GM12878 (cell line): Measurements from ENCODE around the gene SPAG17. TPM values are rescaled to one million over a fixed set of nuclear protein-coding genes. Genes with fewer than 3 reads are reported as not detected.

Source experiments
- ATAC-seq: fragments of 200-7000 bp; cut with Tn5 transposase; 3 replicates; pipeline ENCODE4 v1.9.1; 2020; ENCODE audit warnings: mild to moderate bottlenecking, moderate library complexity
- BruUV-seq: library from RNA; stranded (reverse); fragments of 400-500 nt; replicated peaks from 2 replicates; lab custom pipeline; 2021; lab: Mats Ljungman, UMichigan
- CTCF ChIA-PET: fragments of 300-600 bp; sonication (Branson Sonifier 250); formaldehyde crosslinking; extraction: SDS; loops from one replicate; lab custom pipeline; 2021; ENCODE audit warnings: inconsistent platforms; lab: Yijun Ruan, JAX
- POLR2A ChIA-PET: fragments of 350-600 bp; formaldehyde crosslinking; extraction: SDS; loops from one replicate; lab custom pipeline; 2021; ENCODE audit warnings: inconsistent platforms; lab: Charles Lee
- RAD21 ChIA-PET: fragments of 300-600 bp; sonication (Branson Sonifier 250); formaldehyde crosslinking; loops from one replicate; lab custom pipeline; 2023; ENCODE audit warnings: antibody characterized with exemption; ENCODE audit not compliant: unreplicated experiment; lab: Charles Lee
- SMC1A ChIA-PET: fragments of 300-600 bp; sonication (Branson Sonifier 250); formaldehyde crosslinking; loops from one replicate; lab custom pipeline; 2023; ENCODE audit not compliant: unreplicated experiment, uncharacterized antibody; lab: Charles Lee
- DNase-seq: peaks from one replicate; pipeline ENCODE4 v3.0.0-alpha.2; 2011; ENCODE audit warnings: low read depth, low spot score
- FAIRE-seq: peaks from 3 replicates; lab custom pipeline; 2011; peaks lifted over from hg19 to GRCh38; lab: Jason Lieb, UNC
- H2AFZ ChIP-seq: 2 replicates; pipeline ENCODE4 v1.6.0; 2011; ENCODE audit warnings: low read depth, low read length, control low read depth; ENCODE audit not compliant: control insufficient read depth
- H3K27ac ChIP-seq: 2 replicates; pipeline ENCODE4 v1.5.1; 2011; ENCODE audit warnings: control low read depth; ENCODE audit not compliant: control insufficient read depth, insufficient read depth
- H3K27me3 ChIP-seq, 2 experiments: replicated peaks in 1 of 2; 2 replicates each; pipeline versions ENCODE4 v1.6.0 to v1.6.1; 2011; ENCODE audit warnings: low read length in 1 of 2; ENCODE audit not compliant: control insufficient read depth in 2 of 2, insufficient read depth in 2 of 2
- H3K36me3 ChIP-seq, 2 experiments: 2 replicates each; pipeline ENCODE4 v1.5.1; 2011; ENCODE audit warnings: low read length in 1 of 2; ENCODE audit not compliant: control insufficient read depth in 2 of 2, insufficient read depth in 2 of 2
- H3K4me1 ChIP-seq: 2 replicates; pipeline ENCODE4 v1.6.1; 2011; ENCODE audit warnings: mild to moderate bottlenecking, low read length, moderate library complexity, mixed read lengths; ENCODE audit not compliant: control insufficient read depth, insufficient read depth
- H3K4me2 ChIP-seq: 2 replicates; pipeline ENCODE4 v1.6.0; 2011; ENCODE audit warnings: control low read depth; ENCODE audit not compliant: control insufficient read depth, insufficient read depth
- H3K4me3 ChIP-seq: fragments of 200-600 bp; sonication (generic); 2 replicates; pipeline ENCODE4 v1.5.1; 2016
- H3K79me2 ChIP-seq: 2 replicates; pipeline ENCODE4 v1.6.0; 2011; ENCODE audit warnings: low read length; ENCODE audit not compliant: control insufficient read depth, insufficient read depth
- H3K9ac ChIP-seq: 2 replicates; pipeline ENCODE4 v1.8.0; 2011; ENCODE audit warnings: low read length, control low read depth, mixed read lengths; ENCODE audit not compliant: control insufficient read depth, insufficient read depth
- H3K9me3 ChIP-seq: replicated peaks from 3 replicates; pipeline ENCODE4 v1.5.1; 2011; ENCODE audit warnings: mild to moderate bottlenecking, low read length; ENCODE audit not compliant: control insufficient read depth, insufficient read depth
- H4K20me1 ChIP-seq: 2 replicates; pipeline ENCODE4 v1.6.0; 2011; ENCODE audit not compliant: control insufficient read depth, insufficient read depth
- BCL11A ChIP-seq: IDR thresholded peaks from 2 replicates; pipeline ENCODE4 v1.6.1; 2011; ENCODE audit warnings: low read depth, low read length
- DPF2 ChIP-seq: fragments of 450-650 bp; IDR thresholded peaks from 2 replicates; pipeline ENCODE4 v1.6.1; 2017; ENCODE audit warnings: mild to moderate bottlenecking
- KAT2A ChIP-seq: conservative IDR thresholded peaks from 2 replicates; pipeline ENCODE4 v1.6.1; 2011; ENCODE audit warnings: low read depth, low read length; ENCODE audit not compliant: control insufficient read depth
- RELA ChIP-seq: fragments of 450-650 bp; IDR thresholded peaks from 2 replicates; pipeline ENCODE4 v1.8.0; 2014; ENCODE audit warnings: borderline replicate concordance; ENCODE audit not compliant: partially characterized antibody
- WGBS: methylation state at CpG from one replicate; pipeline ENCODE4 v1.1.6; 2016; ENCODE audit warnings: low lambda C conversion rate; ENCODE audit not compliant: insufficient replicate concordance, insufficient coverage; ENCODE audit errors: missing lambda C conversion rate; 5-methylcytosine and 5-hydroxymethylcytosine counted together
- in situ Hi-C: fragments of 300-500 bp; cut with MboI; formaldehyde crosslinking; loops from 9 replicates; pipeline ENCODE4 v1.14.3; 2018; ENCODE audit warnings: mixed read lengths
- intact Hi-C: fragments of 100-400 bp; cut with micrococcal nuclease; formaldehyde crosslinking; loops from one replicate; pipeline ENCODE4 v1.14.2; 2022; ENCODE audit not compliant: unreplicated experiment
- polyA plus RNA-seq, 11 experiments: library from polyadenylated mRNA; depleted of rRNA in 4 of 11; unstranded in 6 of 11; stranded (reverse) in 5 of 11; fragments of >200 nt; fragmentation: Nextera tagmentation in 4 of 11; fragmentation: Illumina TruSeq in 1 of 11; extraction: Ambion mirVana in 4 of 11; extraction: Trizol in 1 of 11; gene quantifications; 1 replicate in 1 of 11; 2 replicates in 10 of 11; pipeline versions ENCODE4 v1.2.1 to v1.2.3, GENCODE V29; 2011 to 2016; ENCODE audit warnings: inconsistent platforms in 2 of 11, missing spikeins in 2 of 11, low read depth in 1 of 11
- total RNA-seq, 4 experiments: library from RNA; depleted of rRNA in 3 of 4; stranded (reverse); fragments of >200 nt in 3 of 4; fragmentation: Illumina TruSeq in 1 of 4; extraction: Trizol in 1 of 4; gene quantifications; 2 replicates each; pipeline versions ENCODE4 v1.2.1 to v1.2.3, GENCODE V29; 2013 to 2021
- TF ChIP-seq, protein P1 (sequence below): fragments of 450-650 bp; IDR thresholded peaks from 2 replicates; pipeline ENCODE4 v1.6.1; 2016; ENCODE audit warnings: mild to moderate bottlenecking
- TF ChIP-seq, protein P2 (sequence below): fragments of 450-650 bp; conservative IDR thresholded peaks from 2 replicates; pipeline ENCODE4 v1.6.1; 2017; ENCODE audit warnings: mild to moderate bottlenecking, moderate library complexity
- TF ChIP-seq, protein P3 (sequence below): fragments of 150-350 bp; IDR thresholded peaks from 2 replicates; pipeline ENCODE4 v1.6.1; 2016; ENCODE audit warnings: low read depth, low read length

SPAG17 gene
- total and polyA plus RNA-seq, 10 of the 15 experiments (the other 5 are each of a cell fraction or from before 2014, with no cell fraction given) = 0.02 to 0.16 (median 0.03) TPM; not detected in 7

DNA sequence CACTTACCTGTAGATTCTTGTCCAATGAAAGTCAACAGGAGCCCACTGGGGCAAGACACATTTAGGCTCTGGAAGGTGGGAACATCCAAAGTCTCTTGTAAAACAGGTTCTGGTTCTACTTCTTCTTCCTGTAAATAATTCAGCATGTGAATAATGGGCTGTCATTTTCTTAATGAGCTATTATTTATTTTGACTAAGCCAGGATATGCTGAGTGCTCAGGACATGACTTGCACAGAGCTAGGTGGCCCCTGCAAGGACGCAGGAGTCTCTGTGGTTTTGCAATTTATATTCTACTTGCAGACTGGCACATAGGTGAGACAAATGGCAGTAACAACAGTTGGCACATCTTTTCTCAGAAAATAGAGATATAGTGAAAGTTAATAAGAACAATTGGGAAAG lies 156.8 kb downstream of the SPAG17 start:
- no TSS peak for BruUV-seq
- H3K9me3 ChIP-seq = no peaks in the 10 kb centered on the region
- no peak overlapping the region for H3K27ac ChIP-seq
- ChIA-PET CTCF (no interaction called here), POLR2A (no interaction called here), RAD21 (no interaction called here), SMC1A (no interaction called here)
- no peak overlapping the region for H3K9ac ChIP-seq
- no peaks in the 10 kb centered on the region for H3K79me2 ChIP-seq
- H3K4me2 ChIP-seq = no peak overlapping the region
- 6% methylated on average over 1 of the region's 1 CpG for WGBS
- no peaks in the 10 kb centered on the region for H3K4me1 ChIP-seq
- H3K36me3 ChIP-seq = no peaks in the 10 kb centered on the region
- in situ Hi-C loops (no loop called here), intact Hi-C loops (no loop called here)
- no peak for DNase-seq
- no peak for ATAC-seq
- H3K4me3 ChIP-seq = no peak overlapping the region
- H3K27me3 ChIP-seq = no peaks in the 10 kb centered on the region
- no peaks in the 10 kb centered on the region for H4K20me1 ChIP-seq
- FAIRE-seq = no peak
- TF ChIP-seq, protein P1, sequence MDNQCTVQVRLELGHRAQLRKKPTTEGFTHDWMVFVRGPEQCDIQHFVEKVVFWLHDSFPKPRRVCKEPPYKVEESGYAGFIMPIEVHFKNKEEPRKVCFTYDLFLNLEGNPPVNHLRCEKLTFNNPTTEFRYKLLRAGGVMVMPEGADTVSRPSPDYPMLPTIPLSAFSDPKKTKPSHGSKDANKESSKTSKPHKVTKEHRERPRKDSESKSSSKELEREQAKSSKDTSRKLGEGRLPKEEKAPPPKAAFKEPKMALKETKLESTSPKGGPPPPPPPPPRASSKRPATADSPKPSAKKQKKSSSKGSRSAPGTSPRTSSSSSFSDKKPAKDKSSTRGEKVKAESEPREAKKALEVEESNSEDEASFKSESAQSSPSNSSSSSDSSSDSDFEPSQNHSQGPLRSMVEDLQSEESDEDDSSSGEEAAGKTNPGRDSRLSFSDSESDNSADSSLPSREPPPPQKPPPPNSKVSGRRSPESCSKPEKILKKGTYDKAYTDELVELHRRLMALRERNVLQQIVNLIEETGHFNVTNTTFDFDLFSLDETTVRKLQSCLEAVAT = no peak
- TF ChIP-seq BCL11A = no peak
- TF ChIP-seq, protein P2, sequence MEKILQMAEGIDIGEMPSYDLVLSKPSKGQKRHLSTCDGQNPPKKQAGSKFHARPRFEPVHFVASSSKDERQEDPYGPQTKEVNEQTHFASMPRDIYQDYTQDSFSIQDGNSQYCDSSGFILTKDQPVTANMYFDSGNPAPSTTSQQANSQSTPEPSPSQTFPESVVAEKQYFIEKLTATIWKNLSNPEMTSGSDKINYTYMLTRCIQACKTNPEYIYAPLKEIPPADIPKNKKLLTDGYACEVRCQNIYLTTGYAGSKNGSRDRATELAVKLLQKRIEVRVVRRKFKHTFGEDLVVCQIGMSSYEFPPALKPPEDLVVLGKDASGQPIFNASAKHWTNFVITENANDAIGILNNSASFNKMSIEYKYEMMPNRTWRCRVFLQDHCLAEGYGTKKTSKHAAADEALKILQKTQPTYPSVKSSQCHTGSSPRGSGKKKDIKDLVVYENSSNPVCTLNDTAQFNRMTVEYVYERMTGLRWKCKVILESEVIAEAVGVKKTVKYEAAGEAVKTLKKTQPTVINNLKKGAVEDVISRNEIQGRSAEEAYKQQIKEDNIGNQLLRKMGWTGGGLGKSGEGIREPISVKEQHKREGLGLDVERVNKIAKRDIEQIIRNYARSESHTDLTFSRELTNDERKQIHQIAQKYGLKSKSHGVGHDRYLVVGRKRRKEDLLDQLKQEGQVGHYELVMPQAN = no peak
- TF ChIP-seq KAT2A = no peak
- TF ChIP-seq DPF2 = no peak
- TF ChIP-seq RELA = no peak
- TF ChIP-seq, protein P3, sequence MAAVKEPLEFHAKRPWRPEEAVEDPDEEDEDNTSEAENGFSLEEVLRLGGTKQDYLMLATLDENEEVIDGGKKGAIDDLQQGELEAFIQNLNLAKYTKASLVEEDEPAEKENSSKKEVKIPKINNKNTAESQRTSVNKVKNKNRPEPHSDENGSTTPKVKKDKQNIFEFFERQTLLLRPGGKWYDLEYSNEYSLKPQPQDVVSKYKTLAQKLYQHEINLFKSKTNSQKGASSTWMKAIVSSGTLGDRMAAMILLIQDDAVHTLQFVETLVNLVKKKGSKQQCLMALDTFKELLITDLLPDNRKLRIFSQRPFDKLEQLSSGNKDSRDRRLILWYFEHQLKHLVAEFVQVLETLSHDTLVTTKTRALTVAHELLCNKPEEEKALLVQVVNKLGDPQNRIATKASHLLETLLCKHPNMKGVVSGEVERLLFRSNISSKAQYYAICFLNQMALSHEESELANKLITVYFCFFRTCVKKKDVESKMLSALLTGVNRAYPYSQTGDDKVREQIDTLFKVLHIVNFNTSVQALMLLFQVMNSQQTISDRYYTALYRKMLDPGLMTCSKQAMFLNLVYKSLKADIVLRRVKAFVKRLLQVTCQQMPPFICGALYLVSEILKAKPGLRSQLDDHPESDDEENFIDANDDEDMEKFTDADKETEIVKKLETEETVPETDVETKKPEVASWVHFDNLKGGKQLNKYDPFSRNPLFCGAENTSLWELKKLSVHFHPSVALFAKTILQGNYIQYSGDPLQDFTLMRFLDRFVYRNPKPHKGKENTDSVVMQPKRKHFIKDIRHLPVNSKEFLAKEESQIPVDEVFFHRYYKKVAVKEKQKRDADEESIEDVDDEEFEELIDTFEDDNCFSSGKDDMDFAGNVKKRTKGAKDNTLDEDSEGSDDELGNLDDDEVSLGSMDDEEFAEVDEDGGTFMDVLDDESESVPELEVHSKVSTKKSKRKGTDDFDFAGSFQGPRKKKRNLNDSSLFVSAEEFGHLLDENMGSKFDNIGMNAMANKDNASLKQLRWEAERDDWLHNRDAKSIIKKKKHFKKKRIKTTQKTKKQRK = no peak
- H2AFZ ChIP-seq = no peak overlapping the region
